HEK293 (cell line): ENCODE data around the gene CARNS1.
A peak's percentile ranks its signal among the peaks of the same experiment; 100 is the strongest.

Source experiments
- CTCF ChIA-PET: fragments of 350-600 bp; formaldehyde crosslinking; extraction: SDS; loops from one replicate; lab custom pipeline; 2021; ENCODE audit warnings: antibody characterized with exemption; lab: Yijun Ruan, JAX
- POLR2A ChIA-PET: fragments of 300-600 bp; formaldehyde crosslinking; extraction: SDS; loops from one replicate; lab custom pipeline; 2020; ENCODE audit warnings: antibody characterized with exemption, inconsistent platforms; lab: Yijun Ruan, JAX
- H3K27ac ChIP-seq: fragments of 200-500 bp; sonication (Bioruptor generic); 2 replicates; pipeline ENCODE4 v1.5.1; 2014; ENCODE audit warnings: low read depth, low read length, control low read depth, inconsistent platforms; ENCODE audit errors: extremely low read depth
- H3K36me3 ChIP-seq, 2 experiments: fragments of 200-500 bp in 1 of 2; sonication (Bioruptor generic) in 1 of 2; 1 replicate in 1 of 2; 2 replicates in 1 of 2; pipeline ENCODE4 v1.5.1; 2014 to 2017; ENCODE audit warnings: inconsistent platforms in 2 of 2, low read length in 2 of 2; ENCODE audit not compliant: control insufficient read depth in 2 of 2, insufficient read depth in 1 of 2
- H3K4me1 ChIP-seq: fragments of 200-500 bp; sonication (Bioruptor generic); 2 replicates; pipeline ENCODE4 v1.5.1; 2014; ENCODE audit warnings: mild to moderate bottlenecking, low read length, inconsistent platforms; ENCODE audit not compliant: control insufficient read depth, insufficient read depth
- H3K4me3 ChIP-seq: 2 replicates; pipeline ENCODE4 v1.5.1; 2011; ENCODE audit warnings: low read depth, mild to moderate bottlenecking, control low read depth, low read length, moderate library complexity
- H3K9me3 ChIP-seq: fragments of 200-500 bp; sonication (Bioruptor generic); 2 replicates; pipeline ENCODE4 v1.5.1; 2014; ENCODE audit warnings: low read depth, low read length, inconsistent platforms; ENCODE audit not compliant: control insufficient read depth, insufficient read depth
- GLIS1 ChIP-seq: fragments of 450-650 bp; formaldehyde crosslinking; IDR thresholded peaks from 2 replicates; pipeline ENCODE4 v1.5.1; 2016; ENCODE audit warnings: missing biosample characterization, missing genetic modification characterization
- GLIS2 ChIP-seq: fragments of 450-650 bp; formaldehyde crosslinking; IDR thresholded peaks from 2 replicates; pipeline ENCODE4 v1.5.1; 2016; ENCODE audit warnings: missing biosample characterization, missing genetic modification characterization
- KLF8 ChIP-seq: fragments of 450-650 bp; formaldehyde crosslinking; IDR thresholded peaks from 2 replicates; pipeline ENCODE4 v1.5.1; 2016; ENCODE audit warnings: missing biosample characterization, missing genetic modification characterization
- KLF9 ChIP-seq: fragments of 450-650 bp; formaldehyde crosslinking; IDR thresholded peaks from 2 replicates; pipeline ENCODE4 v1.5.1; 2016; ENCODE audit warnings: missing biosample characterization, missing genetic modification characterization, low read depth
- PRDM10 ChIP-seq: fragments of 450-650 bp; formaldehyde crosslinking; IDR thresholded peaks from 2 replicates; pipeline ENCODE4 v1.5.1; 2016; ENCODE audit warnings: missing biosample characterization, missing genetic modification characterization
- SETDB1 ChIP-seq: IDR thresholded peaks from one replicate; pipeline ENCODE4 v1.6.1; 2017; ENCODE audit warnings: mild to moderate bottlenecking, low read length, moderate library complexity, mixed read lengths; ENCODE audit not compliant: insufficient read length
- YY1 ChIP-seq: fragments of 450-650 bp; formaldehyde crosslinking; IDR thresholded peaks from 2 replicates; pipeline ENCODE4 v1.5.1; 2018; ENCODE audit warnings: missing biosample characterization, missing genetic modification characterization
- ZBTB17 ChIP-seq: fragments of 450-650 bp; formaldehyde crosslinking; IDR thresholded peaks from 2 replicates; pipeline ENCODE4 v1.5.1; 2016; ENCODE audit warnings: missing biosample characterization, missing genetic modification characterization
- ZFHX2 ChIP-seq: fragments of 450-650 bp; formaldehyde crosslinking; conservative IDR thresholded peaks from 2 replicates; pipeline ENCODE4 v1.5.1; 2016; ENCODE audit warnings: missing biosample characterization, missing genetic modification characterization
- ZFP37 ChIP-seq: fragments of 450-650 bp; formaldehyde crosslinking; IDR thresholded peaks from 2 replicates; pipeline ENCODE4 v1.5.1; 2016; ENCODE audit warnings: missing biosample characterization, missing genetic modification characterization
- ZFP41 ChIP-seq: fragments of 450-650 bp; formaldehyde crosslinking; IDR thresholded peaks from 2 replicates; pipeline ENCODE4 v1.5.1; 2016; ENCODE audit warnings: missing biosample characterization, missing genetic modification characterization, borderline replicate concordance
- ZIC2 ChIP-seq: fragments of 450-650 bp; formaldehyde crosslinking; IDR thresholded peaks from 2 replicates; pipeline ENCODE4 v1.5.1; 2016; ENCODE audit warnings: missing biosample characterization, missing genetic modification characterization
- ZNF112 ChIP-seq: fragments of 450-650 bp; formaldehyde crosslinking; IDR thresholded peaks from 2 replicates; pipeline ENCODE4 v1.5.0; 2017; ENCODE audit warnings: missing biosample characterization, missing genetic modification characterization
- ZNF121 ChIP-seq: fragments of 450-650 bp; formaldehyde crosslinking; IDR thresholded peaks from 2 replicates; pipeline ENCODE4 v1.5.1; 2016; ENCODE audit warnings: missing biosample characterization, missing genetic modification characterization
- ZNF138 ChIP-seq: fragments of 450-650 bp; formaldehyde crosslinking; IDR thresholded peaks from 2 replicates; pipeline ENCODE4 v1.5.1; 2016; ENCODE audit warnings: missing biosample characterization, missing genetic modification characterization, borderline replicate concordance
- ZNF202 ChIP-seq: fragments of 450-650 bp; formaldehyde crosslinking; IDR thresholded peaks from 2 replicates; pipeline ENCODE4 v1.5.1; 2016; ENCODE audit warnings: missing biosample characterization, missing genetic modification characterization, borderline replicate concordance
- ZNF23 ChIP-seq: fragments of 450-650 bp; formaldehyde crosslinking; IDR thresholded peaks from 2 replicates; pipeline ENCODE4 v1.5.1; 2016; ENCODE audit warnings: missing biosample characterization, missing genetic modification characterization, borderline replicate concordance
- ZNF274 ChIP-seq, 2 experiments: fragments of 200-500 bp in 1 of 2; fragments of 450-650 bp in 1 of 2; sonication (Bioruptor generic) in 1 of 2; formaldehyde crosslinking in 1 of 2; IDR thresholded peaks; 2 replicates each; pipeline versions ENCODE4 v1.5.1 to v1.6.1; 2014 to 2016; ENCODE audit warnings: borderline replicate concordance in 1 of 2, inconsistent platforms in 1 of 2, low read length in 1 of 2, missing biosample characterization in 1 of 2, missing genetic modification characterization in 1 of 2
- ZNF350 ChIP-seq: fragments of 450-650 bp; formaldehyde crosslinking; IDR thresholded peaks from 2 replicates; pipeline ENCODE4 v1.5.0; 2017; ENCODE audit warnings: missing biosample characterization, mild to moderate bottlenecking, missing genetic modification characterization
- ZNF394 ChIP-seq: fragments of 450-650 bp; formaldehyde crosslinking; IDR thresholded peaks from 2 replicates; pipeline ENCODE4 v1.5.1; 2016; ENCODE audit warnings: missing biosample characterization, missing genetic modification characterization, mild to moderate bottlenecking, moderate library complexity, borderline replicate concordance
- ZNF426 ChIP-seq: fragments of 450-650 bp; formaldehyde crosslinking; IDR thresholded peaks from 2 replicates; pipeline ENCODE4 v1.5.1; 2017; ENCODE audit warnings: missing biosample characterization, missing genetic modification characterization, mild to moderate bottlenecking, inconsistent platforms, moderate library complexity
- ZNF510 ChIP-seq: fragments of 450-650 bp; formaldehyde crosslinking; IDR thresholded peaks from 2 replicates; pipeline ENCODE4 v1.5.1; 2018; ENCODE audit warnings: mild to moderate bottlenecking, missing genetic modification characterization, missing biosample characterization; ENCODE audit not compliant: insufficient replicate concordance
- ZNF514 ChIP-seq: fragments of 450-650 bp; formaldehyde crosslinking; IDR thresholded peaks from 2 replicates; pipeline ENCODE4 v1.5.1; 2016; ENCODE audit warnings: missing biosample characterization, missing genetic modification characterization
- ZNF585B ChIP-seq: fragments of 450-650 bp; formaldehyde crosslinking; IDR thresholded peaks from 2 replicates; pipeline ENCODE4 v1.5.1; 2016; ENCODE audit warnings: missing biosample characterization, missing genetic modification characterization
- ZNF624 ChIP-seq: fragments of 450-650 bp; formaldehyde crosslinking; IDR thresholded peaks from 2 replicates; pipeline ENCODE4 v1.5.1; 2017; ENCODE audit warnings: missing biosample characterization, missing genetic modification characterization
- ZNF664 ChIP-seq: fragments of 450-650 bp; formaldehyde crosslinking; IDR thresholded peaks from 2 replicates; pipeline ENCODE4 v1.5.1; 2016; ENCODE audit warnings: missing biosample characterization, missing genetic modification characterization
- ZNF707 ChIP-seq: fragments of 450-650 bp; formaldehyde crosslinking; IDR thresholded peaks from 2 replicates; pipeline ENCODE4 v1.5.1; 2016; ENCODE audit warnings: missing biosample characterization, missing genetic modification characterization
- ZNF747 ChIP-seq: fragments of 450-650 bp; formaldehyde crosslinking; IDR thresholded peaks from 2 replicates; pipeline ENCODE4 v1.5.1; 2016; ENCODE audit warnings: missing biosample characterization, missing genetic modification characterization

The CARNS1 gene

GRCh38 chr11:67376063-67376820, 39.2 kb upstream of the CARNS1 start:
- CTCF ChIA-PET: interaction anchor here (3.0 to 30.4 kb wide), 3 partner anchors 5 to 30 kb away, joined by 10 to 898 read pairs (median 898); partner anchors contain the start of genes CLCF1, POLD4 and RAD9A
- no peak overlapping the region for H3K4me3 ChIP-seq
- H3K4me1 ChIP-seq: peaks cover 3% of the 10 kb centered on the region; the same call in 1 of the 2 replicates
- TF ChIP-seq ZFP41 (no peak), ZNF510 (tag by site-specific recombination) (no peak), ZNF202 (tag by site-specific recombination) (no peak), YY1 (tag by site-specific recombination) (no peak), ZNF426 (no peak), ZNF138 (tag by site-specific recombination) (no peak), ZNF624 (tag by site-specific recombination) (no peak), ZNF394 (tag by site-specific recombination) (no peak), ZNF707 (tag by site-specific recombination) (no peak), ZFP37 (tag by site-specific recombination) (no peak), ZNF585B (tag by site-specific recombination) (no peak), ZNF23 (tag by site-specific recombination) (no peak), ZNF350 (tag by site-specific recombination) (no peak), GLIS1 (tag by site-specific recombination) (no peak), ZNF664 (tag by site-specific recombination) (no peak), SETDB1 (no peak), ZNF274 (IDR thresholded peaks at IDR 0.05; ENCODE audit: low read length) (no peak), ZNF274 (tag by site-specific recombination; IDR thresholded peaks at IDR 0.05; ENCODE audit: borderline replicate concordance) (no peak), ZBTB17 (tag by site-specific recombination) (no peak), ZNF112 (tag by site-specific recombination) (no peak)
- H3K9me3 ChIP-seq: no peaks in the 10 kb centered on the region
- no peak overlapping the region for H3K27ac ChIP-seq
- POLR2A ChIA-PET: interaction anchor here (4.2 kb wide), 1 partner anchor 22 kb away, joined by 30 read pairs; the partner anchor contains the start of gene POLD4
- no peaks in the 10 kb centered on the region for H3K36me3 ChIP-seq

GRCh38 chr11:67376873-67377808, 38.3 kb upstream of the CARNS1 start:
- CTCF ChIA-PET: interaction anchor here (0.6 to 30.4 kb wide), 4 partner anchors 4 to 31 kb away, joined by 3 to 898 read pairs (median 454); partner anchors contain the start of genes CLCF1, POLD4 and RAD9A
- H3K36me3 ChIP-seq: no peaks in the 10 kb centered on the region
- peaks cover 3% of the 10 kb centered on the region; the same call in 1 of the 2 replicates for H3K4me1 ChIP-seq
- H3K27ac ChIP-seq: no peak overlapping the region
- no peak overlapping the region for H3K4me3 ChIP-seq
- TF ChIP-seq ZNF514: no peak
- 0 out of 2 replicates have a peak, but pooled peaks have one; percentile 16 for TF ChIP-seq ZIC2
- peak; percentile 44 for TF ChIP-seq GLIS1 (tag by site-specific recombination)
- TF ChIP-seq ZNF121: 0 out of 2 replicates have a peak, but pooled peaks have one; percentile 54
- TF ChIP-seq ZFHX2 (tag by site-specific recombination): peak; percentile 28
- TF ChIP-seq GLIS2: peak; percentile 33; the same call in 1 of the 2 replicates
- no peak for TF ChIP-seq KLF9 (tag by site-specific recombination)
- peak; percentile 34; the same call in 1 of the 2 replicates for TF ChIP-seq PRDM10
- TF ChIP-seq KLF8 (tag by site-specific recombination): no peak
- no peak for TF ChIP-seq ZNF747
- TF ChIP-seq, all 188 proteins: peak for 6
- POLR2A ChIA-PET: interaction anchor here (0.8 kb wide), 1 partner anchor 26 kb away, joined by 3 read pairs; no protein-coding TSS in a partner anchor
- H3K9me3 ChIP-seq: no peaks in the 10 kb centered on the region
